ENCODE data around the gene PCCB.

PCCB gene

DNA sequence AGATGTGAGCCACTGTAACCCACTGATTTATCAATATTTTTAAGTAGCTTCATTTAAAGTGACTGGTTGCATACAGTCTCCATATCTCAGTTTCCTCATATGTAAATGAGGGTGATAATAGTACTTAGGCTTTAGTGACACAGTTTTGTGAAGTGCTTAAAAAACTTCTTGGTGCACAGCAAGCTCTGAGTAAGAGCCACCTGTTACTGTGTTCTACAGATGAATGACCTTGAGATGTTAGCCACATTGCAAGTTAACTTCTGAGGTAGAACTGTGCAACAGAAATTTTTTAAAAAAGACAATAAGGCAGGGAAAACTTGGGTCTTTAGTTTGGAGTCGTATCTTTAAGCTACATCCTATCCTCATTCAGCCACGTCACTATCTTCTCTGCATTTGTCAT lies 43.1 kb downstream of the PCCB start:
- no peak for TF ChIP-seq CTCF (conservative IDR thresholded peaks at IDR 0.05; ENCODE audit: low read depth, low read length)
- DNase-seq (ENCODE audit: low read depth), result no peak
- no peak overlapping the region for H3K4me3 ChIP-seq (ENCODE audit: low read depth, low read length)

GRCh38 chr3:136294176-136294575 lies 44.0 kb downstream of the PCCB start:
- TF ChIP-seq CTCF (conservative IDR thresholded peaks at IDR 0.05; ENCODE audit: low read depth, low read length), result no peak
- H3K4me3 ChIP-seq (ENCODE audit: low read depth, low read length), result no peak overlapping the region
- DNase-seq (ENCODE audit: low read depth), result no peak

DNA sequence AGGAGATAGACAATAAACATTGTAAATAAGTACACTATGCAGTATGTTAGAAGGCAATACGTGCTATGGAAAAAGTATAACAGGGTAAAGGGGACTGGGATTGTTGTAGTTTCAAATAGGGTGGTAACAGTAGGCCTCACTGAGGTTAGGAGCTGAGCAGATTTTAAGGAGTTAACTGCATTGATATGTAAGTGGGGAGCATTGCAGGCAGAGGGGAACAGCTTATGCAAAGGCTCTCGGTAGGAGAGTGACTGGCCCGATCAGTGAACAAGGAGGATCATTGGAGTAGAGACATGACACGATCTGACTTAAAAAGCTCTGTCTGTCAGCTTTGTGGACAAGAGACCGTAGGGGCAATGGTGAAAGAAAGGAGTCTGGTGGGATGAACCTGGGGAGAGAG lies 46.8 kb downstream of the PCCB start:
- DNase-seq (ENCODE audit: low read depth), result no peak
- TF ChIP-seq CTCF (conservative IDR thresholded peaks at IDR 0.05; ENCODE audit: low read depth, low read length), result no peak
- no peak overlapping the region for H3K4me3 ChIP-seq (ENCODE audit: low read depth, low read length)

DNA sequence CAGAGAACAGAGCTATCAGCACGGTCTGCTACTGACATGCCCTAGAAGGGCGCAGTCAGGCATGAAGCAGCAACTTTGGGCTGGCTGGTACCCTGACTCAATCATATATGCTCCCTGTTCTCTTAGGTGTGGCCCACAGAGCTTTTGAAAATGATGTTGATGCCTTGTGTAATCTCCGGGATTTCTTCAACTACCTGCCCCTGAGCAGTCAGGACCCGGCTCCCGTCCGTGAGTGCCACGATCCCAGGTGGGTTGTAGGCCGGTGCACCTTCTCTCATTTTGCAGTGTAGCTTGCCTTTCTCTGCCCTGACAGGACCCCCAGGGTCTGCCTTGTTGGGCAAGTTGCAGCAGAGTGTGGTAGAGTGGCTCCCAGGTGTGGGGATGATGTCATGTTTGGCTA lies 47.7 kb downstream of the PCCB start:
- H3K4me3 ChIP-seq (ENCODE audit: low read depth, low read length), result no peak overlapping the region
- DNase-seq (ENCODE audit: low read depth), result no peak
- TF ChIP-seq CTCF (conservative IDR thresholded peaks at IDR 0.05; ENCODE audit: low read depth, low read length), result no peak

GRCh38 chr3:136300444-136300843 lies 50.3 kb downstream of the PCCB start:
- no peak for TF ChIP-seq CTCF (conservative IDR thresholded peaks at IDR 0.05; ENCODE audit: low read depth, low read length)
- no peak overlapping the region for H3K4me3 ChIP-seq (ENCODE audit: low read depth, low read length)
- DNase-seq (ENCODE audit: low read depth), result no peak

- no peak for DNase-seq (ENCODE audit: low read depth)
- no peak for TF ChIP-seq CTCF (conservative IDR thresholded peaks at IDR 0.05; ENCODE audit: low read depth, low read length)
- no peak overlapping the region for H3K4me3 ChIP-seq (ENCODE audit: low read depth, low read length)
Observed at GRCh38 chr3:136305879-136306278, 55.7 kb downstream of the PCCB start.

GRCh38 chr3:136311261-136311660 lies 61.1 kb downstream of the PCCB start:
- TF ChIP-seq CTCF (conservative IDR thresholded peaks at IDR 0.05; ENCODE audit: low read depth, low read length), result no peak
- no peak overlapping the region for H3K4me3 ChIP-seq (ENCODE audit: low read depth, low read length)
- DNase-seq (ENCODE audit: low read depth), result no peak

All from choroid plexus epithelial cell (primary cell).